GM21737 (cell line): ENCODE data around the gene SPTBN1.
A peak's percentile ranks its signal among the peaks of the same experiment; 100 is the strongest.
"Not testable (repeated sequence)": the region's sequence is repeated elsewhere in the genome, so short reads cannot be mapped to it uniquely, and the experiment has no call there.

Experiments used
- ATAC-seq: cut with Tn5 transposase; IDR thresholded peaks from one replicate; pipeline ENCODE4 v1.9.1; 2021; ENCODE audit warnings: mild to moderate bottlenecking, moderate library complexity; ENCODE audit not compliant: unreplicated experiment

Gene SPTBN1

DNA sequence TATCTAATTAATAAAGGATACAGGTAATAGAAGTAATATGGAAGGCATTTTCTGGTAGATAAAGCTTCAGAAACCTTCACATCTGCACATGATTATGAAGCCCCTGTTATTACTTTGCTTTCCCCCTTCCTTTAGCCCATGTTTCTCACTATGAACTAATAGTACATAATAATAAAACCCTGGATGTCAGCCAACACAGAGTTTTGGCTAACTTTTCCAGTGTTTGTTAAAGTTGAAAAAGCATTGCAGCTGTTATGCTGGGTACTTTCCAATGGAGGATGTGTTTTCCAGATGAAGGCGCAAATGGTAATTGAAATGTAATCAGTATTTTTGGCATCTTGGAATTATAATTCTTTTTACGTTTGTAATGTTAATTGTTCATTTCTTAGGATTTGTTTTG, 43.5 kb downstream of the SPTBN1 start:
- ATAC-seq = no peak

GRCh38 chr2:54500404-54501205, 44.5 kb downstream of the SPTBN1 start:
- no peak for ATAC-seq

- no peak for ATAC-seq
Measured at GRCh38 chr2:54502731-54503130, 46.6 kb downstream of the SPTBN1 start.

DNA sequence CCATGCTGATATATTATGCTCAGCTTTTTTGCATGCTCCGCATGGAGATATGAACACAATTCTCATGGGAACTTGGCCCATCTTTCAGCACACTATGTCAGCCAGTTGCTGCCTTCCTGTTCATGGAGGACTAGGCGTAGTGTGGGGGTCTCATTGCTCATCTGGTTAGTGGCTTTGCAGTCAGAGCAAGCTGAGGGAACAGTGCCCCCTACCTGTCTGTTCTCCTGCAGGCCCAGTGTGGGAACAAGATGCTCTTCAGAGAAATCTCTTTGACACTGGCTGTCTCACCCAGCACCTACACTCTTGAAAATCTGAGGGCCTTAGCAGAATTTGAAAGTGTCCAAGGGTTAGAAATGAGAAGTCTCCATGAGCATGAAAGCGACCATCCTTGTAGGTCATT, 47.1 kb downstream of the SPTBN1 start:
- ATAC-seq = no peak

- ATAC-seq = no peak
Measured at GRCh38 chr2:54503828-54504227, 47.7 kb downstream of the SPTBN1 start.

DNA sequence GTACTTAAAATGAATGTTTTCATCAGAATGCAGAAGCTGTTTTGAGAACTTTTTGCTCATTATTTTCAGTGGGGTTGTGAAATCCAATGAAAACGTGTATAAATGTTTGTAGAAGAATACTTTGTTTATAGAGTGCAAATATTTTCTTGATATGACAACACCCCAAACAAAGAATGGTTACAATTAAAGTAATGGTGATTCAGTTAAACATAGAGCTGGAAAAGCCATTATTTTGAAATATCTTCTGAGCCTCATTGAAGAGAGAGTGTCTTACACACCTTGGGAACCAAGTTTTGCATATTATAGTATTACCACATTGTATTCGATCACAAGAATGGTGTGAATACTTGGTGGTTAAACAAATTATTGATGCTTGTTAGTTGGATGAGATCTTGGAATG, 48.7 kb downstream of the SPTBN1 start:
- no peak for ATAC-seq

DNA sequence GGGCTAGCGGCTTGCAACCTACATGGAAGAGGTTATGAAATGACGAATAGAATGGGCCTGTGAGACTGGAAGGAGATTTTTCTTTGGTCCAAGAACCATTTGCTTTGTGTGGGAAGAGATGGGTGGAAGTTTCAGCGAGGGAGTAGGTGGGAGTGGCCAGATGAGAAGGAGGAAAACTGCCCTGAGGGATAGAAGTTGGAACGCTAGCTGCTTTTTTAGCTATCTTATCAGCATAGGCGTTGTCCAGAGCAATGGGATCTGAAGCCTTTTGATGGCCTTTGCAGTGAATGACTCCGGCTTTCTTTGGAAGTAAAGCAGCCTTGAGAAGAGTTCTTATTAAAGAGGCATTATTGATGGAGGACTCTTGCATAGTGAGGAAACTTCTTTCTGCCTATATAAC, 52.4 kb downstream of the SPTBN1 start:
- no peak for ATAC-seq

- ATAC-seq = not testable (repeated sequence)
Measured at GRCh38 chr2:54509043-54509442, 52.9 kb downstream of the SPTBN1 start.

DNA sequence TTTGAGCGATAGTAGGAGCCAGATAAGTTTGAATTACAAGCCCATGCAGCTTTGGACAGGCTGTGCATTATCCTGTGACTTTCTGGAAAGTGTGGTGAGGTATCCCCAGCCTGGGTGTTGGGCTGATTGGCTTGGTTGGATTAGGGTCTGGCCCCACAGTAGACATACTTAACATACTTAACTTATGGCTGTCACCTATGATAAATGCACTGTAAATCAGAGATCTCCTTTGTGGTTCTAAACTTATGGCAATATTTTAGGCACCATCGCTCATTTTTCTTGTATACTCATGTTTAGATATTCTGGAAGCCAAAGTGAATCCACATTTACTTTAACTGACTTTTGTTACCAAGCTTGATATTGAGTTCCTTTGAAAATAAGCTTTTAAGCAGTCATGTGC, 54.8 kb downstream of the SPTBN1 start:
- ATAC-seq = no peak

DNA sequence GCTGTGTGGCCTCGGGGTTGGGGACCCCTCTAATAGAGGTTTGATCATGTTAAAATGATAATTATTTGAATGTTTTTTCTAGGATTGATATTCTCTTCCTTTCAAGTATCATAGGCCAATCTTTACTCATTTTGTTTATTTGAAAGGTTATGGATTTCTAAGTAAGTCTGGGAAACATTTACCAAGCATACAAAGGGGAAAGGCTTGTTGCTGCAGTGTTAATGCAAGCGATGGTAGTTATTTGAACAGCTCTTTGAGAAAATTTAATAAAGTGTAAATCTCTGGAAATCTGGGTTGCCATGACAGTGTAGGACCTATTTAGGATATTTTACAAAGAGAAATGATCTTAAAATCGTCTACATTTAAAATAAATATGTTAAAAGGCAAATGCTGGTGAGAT, 56.1 kb downstream of the SPTBN1 start:
- ATAC-seq = no peak

- no peak for ATAC-seq
Measured at GRCh38 chr2:54512663-54513362, 56.7 kb downstream of the SPTBN1 start.

GRCh38 chr2:54513363-54513715, 57.2 kb downstream of the SPTBN1 start:
- no peak for ATAC-seq

- no peak for ATAC-seq
Measured at GRCh38 chr2:54514822-54515569, 58.9 kb downstream of the SPTBN1 start.

DNA sequence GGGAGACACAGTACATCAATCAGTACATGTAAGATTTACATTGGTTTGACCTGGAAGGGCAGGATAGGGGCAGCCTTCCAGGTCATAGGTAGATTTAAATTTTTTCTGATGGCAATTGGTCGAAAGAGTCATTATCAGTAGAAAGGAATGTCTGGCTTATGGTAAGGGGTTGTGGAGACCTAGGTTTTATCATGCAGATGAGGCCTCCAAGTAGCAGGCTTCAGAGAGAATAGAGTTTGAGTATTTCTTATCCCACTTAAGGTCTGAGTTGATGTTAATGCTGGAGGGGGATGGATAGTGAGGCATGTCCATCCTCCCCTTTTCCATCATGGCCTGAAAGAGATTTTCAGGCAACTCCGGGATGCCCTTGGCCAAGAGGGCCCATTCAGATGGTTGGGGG, 60.7 kb downstream of the SPTBN1 start:
- no peak for ATAC-seq

- not testable (repeated sequence) for ATAC-seq
Measured at GRCh38 chr2:54518016-54518415, 61.9 kb downstream of the SPTBN1 start.

GRCh38 chr2:54518430-54518829, 62.3 kb downstream of the SPTBN1 start:
- ATAC-seq = no peak

GRCh38 chr2:54519841-54520459, 63.8 kb downstream of the SPTBN1 start:
- no peak for ATAC-seq

GRCh38 chr2:54520687-54521086, 64.6 kb downstream of the SPTBN1 start:
- ATAC-seq = no peak

- peak; percentile 77 for ATAC-seq
Measured at GRCh38 chr2:54522624-54523281, 66.6 kb downstream of the SPTBN1 start.

DNA sequence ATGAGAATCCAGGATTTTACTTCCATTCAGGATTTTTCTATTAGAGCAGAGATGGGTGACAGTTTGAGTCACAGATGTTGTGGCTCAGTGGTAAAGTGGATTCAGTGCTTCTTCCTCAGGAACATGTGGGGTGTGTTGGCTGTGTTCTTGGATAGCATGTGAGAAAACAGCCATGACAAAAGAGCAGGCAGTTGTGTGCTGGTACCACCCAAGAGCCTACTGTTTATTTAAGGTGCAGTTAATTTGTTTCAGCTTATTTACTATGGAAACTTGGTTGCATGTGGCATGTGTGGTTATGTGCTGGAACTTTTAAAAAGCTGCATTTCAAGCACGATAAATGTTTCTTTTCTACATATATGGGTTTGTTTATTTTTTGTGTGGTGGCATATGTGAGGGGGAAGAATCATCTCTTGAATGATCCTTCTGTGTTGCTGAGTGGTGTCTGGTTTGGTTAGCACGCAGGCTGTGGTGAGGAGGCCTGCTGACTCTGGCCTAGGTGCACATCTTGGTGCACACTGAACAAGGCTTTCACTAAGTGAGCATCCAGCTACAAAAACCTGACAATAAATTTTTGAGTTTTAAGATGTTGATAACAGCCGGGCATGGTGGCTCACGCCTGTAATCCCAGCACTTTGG, 67.3 kb downstream of the SPTBN1 start:
- ATAC-seq = no peak
